Esophagus (tissue), 2 donors: Measurements from ENCODE around the gene PRPF19. TPM values are rescaled to one million over a fixed set of nuclear protein-coding genes. Genes with fewer than 3 reads are reported as not detected.

Source experiments
- H3K27ac ChIP-seq, 2 donors: one replicate each; pipeline ENCODE4 v1.5.1; 2013; ENCODE audit warnings: low read depth in 2 of 2, mild to moderate bottlenecking in 2 of 2, inconsistent platforms in 1 of 2, low read length in 1 of 2, moderate library complexity in 1 of 2
- H3K27me3 ChIP-seq, 2 donors: one replicate each; pipeline ENCODE4 v1.6.1; 2013; ENCODE audit warnings: low read length in 2 of 2, control low read depth in 1 of 2, mild to moderate bottlenecking in 1 of 2; ENCODE audit not compliant: insufficient read depth in 2 of 2, control insufficient read depth in 1 of 2
- H3K36me3 ChIP-seq, 2 donors: one replicate each; pipeline ENCODE4 v1.6.1; 2013; ENCODE audit warnings: low read length in 1 of 2; ENCODE audit not compliant: control insufficient read depth in 2 of 2, insufficient read depth in 2 of 2
- H3K4me1 ChIP-seq, 2 donors: one replicate each; pipeline ENCODE4 v1.6.1; 2013; ENCODE audit warnings: low read length in 1 of 2; ENCODE audit not compliant: control insufficient read depth in 2 of 2, insufficient read depth in 2 of 2
- H3K4me3 ChIP-seq, 2 donors: one replicate each; pipeline ENCODE4 v1.5.1; 2013; ENCODE audit warnings: low read length in 2 of 2, mild to moderate bottlenecking in 2 of 2, low read depth in 1 of 2, moderate library complexity in 1 of 2
- H3K9me3 ChIP-seq, 2 donors: one replicate each; pipeline ENCODE4 v1.6.1; 2013; ENCODE audit warnings: mild to moderate bottlenecking in 2 of 2, low read depth in 1 of 2, low read length in 1 of 2, moderate library complexity in 1 of 2; ENCODE audit not compliant: control insufficient read depth in 2 of 2, insufficient read depth in 1 of 2
- WGBS, 2 donors: extraction: QIAGEN DNeasy Blood & Tissue Kit; methylation state at CpG; one replicate each; pipeline ENCODE4 v1.1.7; 2013; 5-methylcytosine and 5-hydroxymethylcytosine counted together
- polyA plus RNA-seq, 2 donors: library from polyadenylated mRNA; stranded (reverse); fragments of 200-250 nt; gene quantifications; one replicate each; pipeline ENCODE4 v1.2.3, GENCODE V29; 2013
- donor health status: healthy with polysubstance abuse.
- donor health status: Bipolar disorder and iron deficiency.

Gene PRPF19
- polyA plus RNA-seq, 2 donors: 55.1 to 78.2 TPM

DNA sequence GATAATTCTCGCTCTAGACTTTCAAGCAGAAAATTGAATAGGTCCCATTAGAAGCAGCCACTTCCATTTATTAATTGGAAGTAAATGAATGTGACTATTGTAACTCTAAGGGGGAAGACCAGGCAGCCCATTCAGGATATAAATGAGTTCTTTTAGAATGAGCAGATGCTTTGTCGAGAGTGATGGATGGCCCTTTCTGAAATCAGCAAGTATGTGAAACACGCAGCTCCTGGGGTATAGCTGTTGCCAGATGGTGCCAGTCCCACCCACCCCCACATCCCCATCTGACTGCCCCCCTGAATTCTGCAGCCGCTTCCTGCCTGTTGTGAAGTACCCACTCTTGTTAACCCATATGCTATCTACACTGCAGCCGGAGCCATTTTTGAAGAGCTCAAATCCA is 41.9 kb upstream of the PRPF19 start:
- Histone ChIP-seq H3K27me3 (no peaks in the 10 kb centered on the region), H3K9me3 (no peaks in the 10 kb centered on the region), H3K4me3 (no peak overlapping the region), H3K4me1 (peaks cover 0 to 15% of the 10 kb centered on the region in 2 donors), H3K36me3 (peaks cover 0 to 4% of the 10 kb centered on the region in 2 donors), H3K27ac (no peak overlapping the region)
- WGBS, 2 donors: 78 to 87% methylated on average over 5 of the region's 5 CpGs

DNA sequence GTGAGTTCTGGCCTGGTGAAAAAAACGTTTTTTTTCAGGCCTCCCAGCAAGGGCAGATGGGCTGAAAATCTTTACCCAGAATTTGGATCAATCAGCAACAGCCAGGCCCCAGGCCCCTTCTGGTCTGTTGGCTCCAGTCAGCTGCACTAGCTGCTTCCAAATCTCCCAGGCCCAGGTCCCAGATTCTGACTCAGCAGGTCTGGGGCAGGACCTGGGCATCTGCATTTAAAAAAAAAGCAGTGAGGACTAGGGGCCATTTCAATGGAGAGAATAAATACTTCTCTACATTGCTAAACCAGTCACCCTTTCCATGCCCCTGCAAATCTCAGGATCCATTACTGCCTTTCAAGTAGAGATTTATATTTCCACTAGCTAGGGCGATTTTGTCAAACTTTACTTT is 41.3 kb upstream of the PRPF19 start:
- peaks cover 0 to 4% of the 10 kb centered on the region in 2 donors for H3K36me3 ChIP-seq
- no peaks in the 10 kb centered on the region for H3K27me3 ChIP-seq
- 43 to 46% methylated on average over 2 of the region's 2 CpGs for WGBS, 2 donors
- H3K27ac ChIP-seq: no peak overlapping the region
- H3K4me3 ChIP-seq: no peak overlapping the region
- no peaks in the 10 kb centered on the region for H3K9me3 ChIP-seq
- peaks cover 0 to 16% of the 10 kb centered on the region in 2 donors for H3K4me1 ChIP-seq

DNA sequence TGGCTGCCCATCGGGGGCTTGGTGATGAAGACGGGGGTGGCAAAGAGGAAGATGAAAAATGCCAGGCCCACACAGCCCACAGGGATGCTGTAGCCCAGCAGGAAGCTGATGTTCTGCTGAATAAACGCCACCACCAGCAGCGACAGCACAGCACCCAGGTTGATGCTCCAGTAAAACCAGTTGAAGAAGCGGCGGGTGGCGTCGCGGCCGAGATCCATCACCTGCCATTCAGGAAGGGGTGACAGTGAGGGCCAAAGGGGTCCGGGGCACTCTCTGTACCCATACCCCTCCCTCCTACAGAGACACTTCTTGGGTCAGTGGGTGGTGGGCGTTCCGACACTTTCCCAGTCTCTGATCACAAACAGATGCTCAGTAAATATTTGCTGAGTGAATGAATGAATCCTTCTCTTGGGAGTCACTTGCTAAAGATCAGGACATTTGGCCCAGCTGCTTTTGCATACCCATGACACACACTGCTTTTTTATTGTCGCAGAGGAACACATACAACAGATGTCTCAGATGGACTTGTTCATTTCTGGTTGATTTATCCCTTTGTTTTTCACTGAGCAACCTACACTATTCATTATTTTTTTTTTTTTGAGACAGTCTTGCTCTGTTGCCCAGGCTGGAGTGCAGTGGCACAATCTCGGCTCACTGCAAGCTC is 40.3 kb upstream of the PRPF19 start:
- Histone ChIP-seq H3K36me3 (peaks cover 4 to 9% of the 10 kb centered on the region in 2 donors), H3K4me1 (peaks cover 0 to 23% of the 10 kb centered on the region in 2 donors), H3K9me3 (no peaks in the 10 kb centered on the region), H3K4me3 (no peak overlapping the region), H3K27ac (no peak overlapping the region), H3K27me3 (no peaks in the 10 kb centered on the region)
- WGBS, 2 donors: 85 to 87% methylated on average over 15 of the region's 15 CpGs

DNA sequence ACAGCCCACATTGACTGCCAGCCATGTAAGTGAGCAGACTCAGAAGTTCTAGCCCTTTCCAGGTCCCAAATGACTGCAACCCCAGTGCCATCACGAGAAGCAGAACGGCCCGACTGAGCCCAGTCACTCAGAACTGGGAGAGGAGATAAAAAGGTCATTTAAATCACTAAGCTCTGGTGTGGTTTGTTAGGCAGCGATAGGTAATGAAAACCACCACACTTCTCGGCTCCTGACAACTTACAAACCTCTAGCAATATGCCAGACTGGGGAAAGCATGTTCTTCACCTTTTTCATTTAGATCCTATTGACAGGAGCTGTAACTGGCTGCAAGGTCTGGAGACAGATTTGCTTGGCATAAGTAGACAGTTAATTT is 38.9 kb upstream of the PRPF19 start:
- H3K9me3 ChIP-seq: no peaks in the 10 kb centered on the region
- 89 to 96% methylated on average over 5 of the region's 5 CpGs for WGBS, 2 donors
- peaks cover 5 to 9% of the 10 kb centered on the region in 2 donors for H3K36me3 ChIP-seq
- peaks cover 3 to 21% of the 10 kb centered on the region in 2 donors for H3K4me1 ChIP-seq
- H3K27ac ChIP-seq: no peak overlapping the region
- H3K4me3 ChIP-seq: no peak overlapping the region
- H3K27me3 ChIP-seq: no peaks in the 10 kb centered on the region

DNA sequence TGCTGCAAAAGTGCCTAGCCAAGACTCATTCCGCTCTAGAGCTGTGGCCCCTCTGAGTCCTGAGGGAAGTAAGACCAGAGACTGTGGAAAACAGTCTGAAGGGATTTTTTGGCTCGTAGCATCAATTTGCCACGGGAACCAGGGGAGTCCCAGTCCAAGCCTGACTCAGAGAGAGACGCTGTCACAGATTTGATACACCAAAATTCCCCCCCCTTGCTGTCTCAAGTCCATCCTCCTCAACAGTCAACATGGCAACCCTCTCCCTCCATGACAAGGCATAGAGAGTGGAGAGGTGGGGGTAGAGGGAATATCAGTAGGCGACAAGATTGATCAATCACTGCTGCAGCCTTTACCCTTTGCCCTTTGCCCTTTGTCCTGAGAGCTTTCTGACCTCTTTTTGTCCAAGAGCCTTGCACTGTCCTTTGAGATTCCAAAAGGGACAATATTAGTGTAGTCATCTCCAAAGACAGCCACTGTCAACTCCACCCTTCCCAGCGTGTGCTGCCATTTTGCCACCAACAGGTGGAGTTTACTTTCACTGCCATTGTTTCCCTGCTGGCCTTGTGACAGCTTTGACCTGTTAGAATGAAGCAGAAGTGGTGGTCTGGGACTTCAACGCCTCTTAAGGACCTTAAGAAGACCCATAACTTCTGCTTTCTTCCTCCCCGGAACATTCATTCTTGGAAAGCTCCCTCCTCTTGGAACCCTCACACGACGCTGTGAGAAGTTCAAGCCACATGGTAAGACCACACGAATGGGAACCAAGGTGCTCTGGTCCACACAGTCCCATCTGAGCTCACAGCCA is 38.3 kb upstream of the PRPF19 start:
- Histone ChIP-seq H3K27me3 (no peaks in the 10 kb centered on the region), H3K27ac (no peak overlapping the region), H3K4me3 (no peak overlapping the region), H3K36me3 (peaks cover 5 to 9% of the 10 kb centered on the region in 2 donors), H3K4me1 (peaks cover 3 to 21% of the 10 kb centered on the region in 2 donors), H3K9me3 (no peaks in the 10 kb centered on the region)
- WGBS, 2 donors: 85 to 86% methylated on average over 11 of the region's 11 CpGs

DNA sequence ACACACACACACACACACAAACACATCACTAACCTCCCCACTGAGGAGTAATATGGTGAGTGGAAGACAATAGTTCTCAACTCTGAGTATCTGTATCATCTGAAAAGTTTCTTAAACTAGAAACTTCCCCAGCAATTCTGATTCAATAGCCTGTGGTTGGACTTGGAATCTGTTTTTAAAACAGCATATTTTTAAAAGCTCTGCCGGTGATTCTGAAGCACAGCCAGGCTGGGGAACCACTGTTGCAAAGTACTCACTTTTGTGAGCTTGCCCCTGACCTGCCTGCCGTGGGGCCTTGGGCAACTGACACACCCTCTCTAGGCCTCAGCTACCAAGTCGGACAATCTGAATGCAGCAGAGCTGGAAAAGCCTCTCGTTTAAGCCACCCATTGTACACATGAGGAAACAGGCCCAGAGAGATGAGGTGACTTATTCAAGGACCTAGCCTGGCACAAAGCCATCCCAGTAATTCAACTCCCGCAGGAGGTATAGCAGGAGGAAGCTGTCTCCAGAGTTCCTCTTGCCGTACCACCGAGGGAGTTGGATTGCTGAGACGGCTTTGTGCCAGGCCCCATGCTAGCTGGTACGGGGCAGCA is 36.7 kb upstream of the PRPF19 start:
- Histone ChIP-seq H3K4me1 (peaks cover 3 to 26% of the 10 kb centered on the region in 2 donors), H3K27ac (peak overlapping the region; percentile 89 to 94), H3K27me3 (no peaks in the 10 kb centered on the region), H3K9me3 (no peaks in the 10 kb centered on the region), H3K4me3 (no peak overlapping the region), H3K36me3 (peaks cover 5 to 9% of the 10 kb centered on the region in 2 donors)
- WGBS, 2 donors: 33 to 46% methylated on average over 9 of the region's 9 CpGs

DNA sequence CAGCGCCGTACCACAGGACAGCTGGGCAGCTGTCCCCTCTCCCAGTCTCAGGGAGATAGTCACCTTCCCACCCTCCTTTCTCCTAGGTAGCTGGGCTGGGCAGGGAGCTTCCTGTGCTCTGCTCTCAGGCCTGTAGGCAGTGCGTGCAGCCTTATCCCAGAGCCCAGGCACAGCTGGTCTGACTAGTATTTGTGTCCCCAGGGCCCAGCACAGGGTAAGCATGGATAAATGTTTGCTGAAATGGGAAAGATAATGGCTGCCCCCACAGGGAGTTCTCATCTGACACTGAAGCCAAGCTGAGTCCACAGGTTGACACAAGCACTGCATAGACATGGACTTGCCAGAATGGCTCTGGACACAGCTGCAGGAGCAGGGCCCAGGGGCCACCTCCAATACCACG is 35.8 kb upstream of the PRPF19 start:
- peak overlapping the region; percentile 89 to 90 for H3K27ac ChIP-seq
- no peaks in the 10 kb centered on the region for H3K9me3 ChIP-seq
- WGBS, 2 donors: 63 to 65% methylated on average over 4 of the region's 4 CpGs
- H3K36me3 ChIP-seq: peaks cover 5 to 9% of the 10 kb centered on the region in 2 donors
- H3K4me3 ChIP-seq: no peak overlapping the region
- no peaks in the 10 kb centered on the region for H3K27me3 ChIP-seq
- peaks cover 3 to 26% of the 10 kb centered on the region in 2 donors for H3K4me1 ChIP-seq

DNA sequence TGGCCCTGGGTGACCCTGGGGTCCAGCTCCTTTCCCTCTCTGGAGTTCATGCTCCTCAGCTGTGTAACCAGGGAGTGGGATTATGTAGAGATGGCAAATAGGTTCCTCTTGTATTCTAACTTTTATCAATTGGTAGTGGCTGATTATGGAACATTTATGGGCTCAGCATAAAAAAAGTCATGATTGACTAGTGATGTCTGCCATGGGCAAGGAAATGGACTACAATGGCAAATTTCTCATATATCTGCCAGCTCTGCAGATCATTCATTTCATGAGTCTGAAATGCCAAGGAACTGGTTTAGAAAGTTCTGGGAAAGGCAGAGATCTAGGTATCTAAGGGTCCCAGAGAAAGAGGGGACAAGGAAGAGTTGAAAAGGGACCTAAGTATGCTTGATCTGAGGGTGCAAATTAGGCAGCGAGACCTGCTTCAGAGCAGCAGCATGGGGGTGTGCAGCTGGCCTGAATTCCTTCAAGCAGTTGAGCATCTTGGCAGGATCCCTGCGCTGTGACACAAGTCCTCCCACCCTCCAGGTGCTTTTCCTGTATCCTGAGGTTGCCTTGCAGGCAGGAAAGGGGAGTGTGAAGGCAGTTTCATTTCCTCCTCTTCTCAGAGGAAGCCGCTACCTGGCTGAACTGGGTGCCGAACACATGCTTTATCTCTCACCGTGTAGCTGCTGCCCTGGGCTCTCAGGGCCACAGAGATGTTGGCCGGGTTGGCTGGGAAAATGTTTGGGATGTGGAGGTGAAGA is 35.2 kb upstream of the PRPF19 start:
- H3K4me3 ChIP-seq: no peak overlapping the region
- H3K27ac ChIP-seq: peak overlapping the region; percentile 89 to 90
- H3K36me3 ChIP-seq: peaks cover 5 to 11% of the 10 kb centered on the region in 2 donors
- no peaks in the 10 kb centered on the region for H3K27me3 ChIP-seq
- H3K9me3 ChIP-seq: no peaks in the 10 kb centered on the region
- 55 to 64% methylated on average over 6 of the region's 6 CpGs for WGBS, 2 donors
- peaks cover 3 to 26% of the 10 kb centered on the region in 2 donors for H3K4me1 ChIP-seq

DNA sequence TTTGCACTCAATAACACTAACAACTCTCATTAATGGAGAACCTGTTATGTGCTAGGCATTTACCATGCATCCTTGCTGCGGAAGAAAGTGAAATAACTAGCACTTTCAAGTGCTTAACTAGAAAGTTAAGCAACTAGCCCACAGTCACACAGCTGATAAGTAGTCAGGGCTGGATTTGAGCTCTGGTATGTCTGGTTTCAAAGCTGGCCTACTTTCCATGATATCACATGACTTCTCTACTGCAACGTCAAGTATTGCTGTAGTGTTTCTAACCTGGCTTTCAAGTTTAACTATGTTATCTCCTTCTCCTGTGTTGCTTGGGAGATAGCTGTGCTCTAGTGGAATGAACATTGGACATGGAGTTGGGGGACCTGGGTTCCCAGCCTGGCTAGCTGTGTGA is 33.5 kb upstream of the PRPF19 start:
- Histone ChIP-seq H3K27ac (no peak overlapping the region), H3K4me1 (peaks cover 6 to 34% of the 10 kb centered on the region in 2 donors)

More for the DNA sequence above, 33.5 kb upstream of the PRPF19 start:
- Histone ChIP-seq H3K27me3 (no peaks in the 10 kb centered on the region), H3K36me3 (peaks cover 5 to 17% of the 10 kb centered on the region in 2 donors), H3K4me3 (no peak overlapping the region), H3K9me3 (no peaks in the 10 kb centered on the region)
- WGBS, 2 donors: 45 to 58% methylated on average over 2 of the region's 2 CpGs
